HepG2 (cell line): ENCODE results near the gene ACBD5. TPM values are rescaled to one million over a fixed set of nuclear protein-coding genes. Genes with fewer than 3 reads are reported as not detected.
A peak's percentile ranks its signal among the peaks of the same experiment; 100 is the strongest.

Experiments used
- AFF4 ChIP-seq: sonication (generic); formaldehyde crosslinking; IDR thresholded peaks from 2 replicates; pipeline ENCODE4 v1.4.0; 2020; ENCODE audit warnings: missing genetic modification reagents
- ATF2 ChIP-seq: sonication (generic); formaldehyde crosslinking; IDR thresholded peaks from 2 replicates; pipeline ENCODE4 v1.4.0; 2020; ENCODE audit warnings: missing genetic modification reagents
- CBX1 ChIP-seq: IDR thresholded peaks from one replicate; pipeline ENCODE4 v1.6.1; 2016; ENCODE audit warnings: antibody characterized with exemption, low read depth
- CCAR2 ChIP-seq: fragments of 200-400 bp; formaldehyde crosslinking; optimal IDR thresholded peaks from 2 replicates; pipeline ENCODE3; 2018; ENCODE audit warnings: low read depth, mild to moderate bottlenecking, low read length, moderate library complexity
- CEBPZ ChIP-seq: IDR thresholded peaks from 2 replicates; pipeline ENCODE4 v1.6.1; 2012; ENCODE audit warnings: low read length, improper control_type of control experiment
- CREM ChIP-seq, 2 experiments: sonication (generic) in 1 of 2; formaldehyde crosslinking in 1 of 2; IDR thresholded peaks; 2 replicates each; pipeline versions ENCODE4 v1.4.0 to v1.6.1; 2016 to 2020; ENCODE audit warnings: antibody characterized with exemption in 1 of 2, mild to moderate bottlenecking in 1 of 2, missing genetic modification reagents in 1 of 2
- FOXO1 ChIP-seq: sonication (generic); formaldehyde crosslinking; IDR thresholded peaks from 2 replicates; pipeline ENCODE4 v1.4.0; 2020; ENCODE audit warnings: missing genetic modification reagents
- GPN1 ChIP-seq: sonication (generic); formaldehyde crosslinking; IDR thresholded peaks from 2 replicates; pipeline ENCODE4 v1.5.1; 2020; ENCODE audit warnings: missing genetic modification reagents, borderline replicate concordance
- HNF4A ChIP-seq: sonication (generic); formaldehyde crosslinking; IDR thresholded peaks from 2 replicates; pipeline ENCODE4 v1.4.0; 2020; ENCODE audit warnings: missing genetic modification reagents
- IRF9 ChIP-seq: sonication (generic); formaldehyde crosslinking; IDR thresholded peaks from 2 replicates; pipeline ENCODE4 v1.8.0; 2022; ENCODE audit warnings: missing genetic modification reagents, mild to moderate bottlenecking, borderline replicate concordance
- JUNB ChIP-seq: sonication (generic); formaldehyde crosslinking; IDR thresholded peaks from 2 replicates; pipeline ENCODE4 v1.8.0; 2022; ENCODE audit warnings: missing genetic modification reagents, mild to moderate bottlenecking, borderline replicate concordance
- SMARCC2 ChIP-seq: fragments of 450-650 bp; IDR thresholded peaks from 2 replicates; pipeline ENCODE4 v1.6.1; 2017; ENCODE audit warnings: antibody characterized with exemption, mild to moderate bottlenecking
- SSRP1 ChIP-seq: IDR thresholded peaks from 2 replicates; pipeline ENCODE4 v1.6.1; 2016; ENCODE audit warnings: control low read depth
- YY1 ChIP-seq: IDR thresholded peaks from 2 replicates; pipeline ENCODE4 v1.6.1; 2011; ENCODE audit warnings: low read length, low read depth, moderate library complexity, mild to moderate bottlenecking; ENCODE audit not compliant: insufficient read depth, insufficient replicate concordance
- ZMYM2 ChIP-seq: sonication (generic); formaldehyde crosslinking; IDR thresholded peaks from 2 replicates; pipeline ENCODE4 v1.8.0; 2022; ENCODE audit warnings: mild to moderate bottlenecking, missing genetic modification reagents
- ZNF10 ChIP-seq: sonication (generic); formaldehyde crosslinking; IDR thresholded peaks from 2 replicates; pipeline ENCODE4 v1.4.0; 2020; ENCODE audit warnings: mild to moderate bottlenecking, low read depth, missing genetic modification reagents, borderline replicate concordance
- ZNF225 ChIP-seq: sonication (generic); formaldehyde crosslinking; IDR thresholded peaks from 2 replicates; pipeline ENCODE4 v1.4.0; 2020; ENCODE audit warnings: mild to moderate bottlenecking, missing genetic modification reagents
- ZNF331 ChIP-seq: sonication (generic); formaldehyde crosslinking; IDR thresholded peaks from 2 replicates; pipeline ENCODE4 v1.4.0; 2020; ENCODE audit warnings: missing genetic modification reagents
- ZNF33B ChIP-seq: sonication (generic); formaldehyde crosslinking; IDR thresholded peaks from 2 replicates; pipeline ENCODE4 v1.5.1; 2020; ENCODE audit warnings: mild to moderate bottlenecking, missing genetic modification reagents
- ZNF556 ChIP-seq: sonication (generic); formaldehyde crosslinking; IDR thresholded peaks from 2 replicates; pipeline ENCODE4 v1.4.0; 2020; ENCODE audit warnings: mild to moderate bottlenecking, missing genetic modification reagents, borderline replicate concordance
- ZNF780A ChIP-seq: sonication (generic); formaldehyde crosslinking; IDR thresholded peaks from 2 replicates; pipeline ENCODE4 v1.8.0; 2022; ENCODE audit warnings: mild to moderate bottlenecking, missing genetic modification reagents, moderate library complexity
- polyA plus RNA-seq, 8 experiments: library from polyadenylated mRNA; depleted of rRNA in 3 of 8; stranded (reverse) in 7 of 8; unstranded in 1 of 8; fragments of >200 nt; fragmentation: Illumina TruSeq in 4 of 8; extraction: Trizol in 4 of 8; gene quantifications; 2 replicates each; pipeline versions ENCODE4 v1.2.1 to v1.2.3, GENCODE V29; 2011 to 2016; ENCODE audit warnings: low read depth in 4 of 8, missing spikeins in 1 of 8, mixed read lengths in 1 of 8; ENCODE audit not compliant: insufficient read depth in 1 of 8
- total RNA-seq, 5 experiments: library from RNA; depleted of rRNA; stranded (reverse); fragments of >200 nt; fragmentation: Illumina TruSeq; extraction: Trizol; gene quantifications; 2 replicates each; pipeline ENCODE4 v1.2.3, GENCODE V29; 2016; ENCODE audit warnings: low read depth in 1 of 5

The ACBD5 gene
- total and polyA plus RNA-seq, 2 of the 13 experiments (the other 11 are each of a cell fraction or from before 2014, with no cell fraction given), result 10.3 to 14.8 TPM

- TF ChIP-seq CEBPZ, result no peak
- TF ChIP-seq GPN1 (CRISPR knock-in tag), result no peak
- no peak for TF ChIP-seq CCAR2
- TF ChIP-seq JUNB (CRISPR knock-in tag), result no peak
- TF ChIP-seq SMARCC2, result no peak
- TF ChIP-seq YY1, result no peak
- TF ChIP-seq ZMYM2, result no peak
- TF ChIP-seq ZNF225 (CRISPR knock-in tag), result no peak
- TF ChIP-seq CREM (IDR thresholded peaks at IDR 0.05), result peak; percentile 88
- no peak for TF ChIP-seq CREM (CRISPR knock-in tag; IDR thresholded peaks at IDR 0.05)
- TF ChIP-seq CBX1, result no peak
- TF ChIP-seq ZNF33B (CRISPR knock-in tag), result 0 out of 2 replicates have a peak, but pooled peaks have one; percentile 50
- TF ChIP-seq SSRP1 (CRISPR knock-in tag), result no peak
- 0 out of 2 replicates have a peak, but pooled peaks have one; percentile 38 for TF ChIP-seq IRF9 (CRISPR knock-in tag)
- peak; percentile 73; the same call in 1 of the 2 replicates for TF ChIP-seq ZNF556 (CRISPR knock-in tag)
- TF ChIP-seq ZNF331 (CRISPR knock-in tag), result no peak; the same call in 1 of the 2 replicates
- no peak for TF ChIP-seq ZNF780A (CRISPR knock-in tag)
- no peak; the same call in 1 of the 2 replicates for TF ChIP-seq ATF2 (CRISPR knock-in tag)
- no peak for TF ChIP-seq ZNF10 (CRISPR knock-in tag)
- TF ChIP-seq AFF4 (CRISPR knock-in tag), result no peak
- no peak for TF ChIP-seq HNF4A (CRISPR knock-in tag)
- no peak for TF ChIP-seq FOXO1 (CRISPR knock-in tag)
These were observed 2.5 kb upstream of the ACBD5 start (continued) for GRCh38 chr10:27242951-27243551.
